Loucy (cell line): ENCODE data around the gene GRID1.

Experiments
- H2AFZ ChIP-seq: fragments of 200-600 bp; sonication (generic); 2 replicates; pipeline ENCODE4 v1.6.0; 2016; ENCODE audit warnings: antibody characterized with exemption, mild to moderate bottlenecking, low read length, moderate library complexity
- H3F3A ChIP-seq: fragments of 200-600 bp; 2 replicates; pipeline ENCODE4 v1.6.0; 2016; ENCODE audit warnings: antibody characterized with exemption, low read depth, mild to moderate bottlenecking
- H3K27me3 ChIP-seq: fragments of 200-600 bp; sonication (generic); 2 replicates; pipeline ENCODE4 v1.6.1; 2014; ENCODE audit warnings: low read length, mild to moderate bottlenecking; ENCODE audit not compliant: insufficient read depth, poor library complexity, severe bottlenecking
- H3K36me3 ChIP-seq: fragments of 200-600 bp; sonication (generic); 2 replicates; pipeline ENCODE4 v1.6.1; 2016; ENCODE audit warnings: low read length; ENCODE audit not compliant: insufficient read depth
- H3K4me1 ChIP-seq: fragments of 200-600 bp; sonication (generic); 2 replicates; pipeline ENCODE4 v1.5.1; 2014; ENCODE audit warnings: low read length, mild to moderate bottlenecking; ENCODE audit not compliant: insufficient read depth, poor library complexity, severe bottlenecking
- H3K4me2 ChIP-seq: fragments of 200-600 bp; sonication (generic); 2 replicates; pipeline ENCODE4 v1.6.0; 2014; ENCODE audit warnings: antibody characterized with exemption, low read length, low read depth, mild to moderate bottlenecking; ENCODE audit not compliant: poor library complexity, severe bottlenecking
- H3K4me3 ChIP-seq: fragments of 200-600 bp; sonication (generic); 2 replicates; pipeline ENCODE4 v1.5.1; 2014; ENCODE audit warnings: low read length, mild to moderate bottlenecking, mixed read lengths; ENCODE audit not compliant: poor library complexity, severe bottlenecking
- H3K79me2 ChIP-seq: fragments of 200-600 bp; sonication (generic); 2 replicates; pipeline ENCODE4 v1.6.1; 2014; ENCODE audit warnings: low read length; ENCODE audit not compliant: insufficient read depth
- H3K9ac ChIP-seq: fragments of 200-600 bp; sonication (generic); 2 replicates; pipeline ENCODE4 v1.6.0; 2014; ENCODE audit warnings: mild to moderate bottlenecking, low read depth, low read length, moderate library complexity; ENCODE audit not compliant: poor library complexity, severe bottlenecking
- H3K9me2 ChIP-seq: fragments of 200-600 bp; sonication (generic); replicated peaks from 2 replicates; pipeline ENCODE4 v1.6.1; 2016; ENCODE audit warnings: low read depth, low read length, mixed read lengths
- H3K9me3 ChIP-seq: fragments of 200-600 bp; sonication (generic); 2 replicates; pipeline ENCODE4 v1.6.1; 2014; ENCODE audit warnings: mild to moderate bottlenecking, antibody characterized with exemption, low read length, low read depth; ENCODE audit not compliant: insufficient read depth
- H4K20me1 ChIP-seq: fragments of 200-600 bp; sonication (generic); 2 replicates; pipeline ENCODE4 v1.6.0; 2014; ENCODE audit warnings: antibody characterized with exemption, low read length, mild to moderate bottlenecking; ENCODE audit not compliant: insufficient read depth, poor library complexity, severe bottlenecking
- CTCF ChIP-seq: fragments of 200-600 bp; sonication (generic); conservative IDR thresholded peaks from 2 replicates; pipeline ENCODE4 v1.5.1; 2014; ENCODE audit warnings: mild to moderate bottlenecking, antibody characterized with exemption, low read length
- EZH2phosphoT487 ChIP-seq: fragments of 200-600 bp; IDR thresholded peaks from 2 replicates; pipeline ENCODE4 v1.6.1; 2018; ENCODE audit warnings: antibody characterized with exemption, mild to moderate bottlenecking, moderate library complexity, borderline replicate concordance

GRID1 gene

GRCh38 chr10:86230557-86231180, 135.9 kb downstream of the GRID1 start:
- H3K36me3 ChIP-seq, result no peaks in the 10 kb centered on the region
- H2AFZ ChIP-seq, result no peak overlapping the region
- TF ChIP-seq EZH2phosphoT487, result no peak
- TF ChIP-seq CTCF, result no peak
- H3K9me3 ChIP-seq, result peaks cover 6% of the 10 kb centered on the region; the same call in 1 of the 2 replicates
- H3K4me1 ChIP-seq, result no peaks in the 10 kb centered on the region
- no peaks in the 10 kb centered on the region for H3K9me2 ChIP-seq
- no peaks in the 10 kb centered on the region for H4K20me1 ChIP-seq
- H3K79me2 ChIP-seq, result no peaks in the 10 kb centered on the region
- no peaks in the 10 kb centered on the region for H3K27me3 ChIP-seq
- no peak overlapping the region for H3K4me3 ChIP-seq
- H3K9ac ChIP-seq, result no peak overlapping the region
- no peak overlapping the region for H3K4me2 ChIP-seq
- no peaks in the 10 kb centered on the region for H3F3A ChIP-seq

- Histone ChIP-seq H3F3A (no peaks in the 10 kb centered on the region), H3K4me3 (no peak overlapping the region), H3K9me2 (no peaks in the 10 kb centered on the region), H3K36me3 (no peaks in the 10 kb centered on the region), H3K4me1 (no peaks in the 10 kb centered on the region), H3K9ac (no peak overlapping the region), H3K4me2 (no peak overlapping the region), H3K27me3 (no peaks in the 10 kb centered on the region), H3K9me3 (peaks cover 3% of the 10 kb centered on the region; the same call in 1 of the 2 replicates), H4K20me1 (no peaks in the 10 kb centered on the region), H2AFZ (no peak overlapping the region), H3K79me2 (no peaks in the 10 kb centered on the region)
- TF ChIP-seq CTCF (no peak), EZH2phosphoT487 (no peak)
These were observed 136.6 kb downstream of the GRID1 start for GRCh38 chr10:86229811-86230556.

GRCh38 chr10:86229376-86229775, 137.2 kb downstream of the GRID1 start:
- Histone ChIP-seq H3K9me2 (no peaks in the 10 kb centered on the region), H3K79me2 (no peaks in the 10 kb centered on the region), H3K36me3 (no peaks in the 10 kb centered on the region), H3F3A (no peaks in the 10 kb centered on the region), H3K9ac (no peak overlapping the region), H3K4me1 (no peaks in the 10 kb centered on the region), H3K27me3 (no peaks in the 10 kb centered on the region), H3K9me3 (peaks cover 3% of the 10 kb centered on the region; the same call in 1 of the 2 replicates), H4K20me1 (no peaks in the 10 kb centered on the region), H3K4me3 (no peak overlapping the region), H2AFZ (no peak overlapping the region), H3K4me2 (no peak overlapping the region)
- TF ChIP-seq EZH2phosphoT487, result no peak
- no peak for TF ChIP-seq CTCF
